Hematopoietic multipotent progenitor cell treated with erythropoietin and hydrocortisone succinate and interleukin-3 and kit ligand, for 8 days (in vitro differentiated cells): ENCODE data around the gene CHCHD4.
A peak's percentile ranks its signal among the peaks of the same experiment; 100 is the strongest.

Source experiments
- DNase-seq: peaks from one replicate; pipeline ENCODE4 v3.0.0-alpha.2; 2015

CHCHD4 gene

GRCh38 chr3:14148041-14148985 is 23.6 kb upstream of the CHCHD4 start:
- DNase-seq: no peak

GRCh38 chr3:14147617-14148016 is 22.9 kb upstream of the CHCHD4 start:
- no peak for DNase-seq

GRCh38 chr3:14147066-14147435 is 22.4 kb upstream of the CHCHD4 start:
- no peak for DNase-seq

GRCh38 chr3:14146381-14147065 is 21.9 kb upstream of the CHCHD4 start:
- no peak for DNase-seq

- DNase-seq: no peak
Measured at GRCh38 chr3:14145670-14146380, 21.2 kb upstream of the CHCHD4 start.

- no peak for DNase-seq
Measured at GRCh38 chr3:14145236-14145635, 20.6 kb upstream of the CHCHD4 start.

- DNase-seq: peak; percentile 80
Measured at GRCh38 chr3:14144423-14145075, 19.9 kb upstream of the CHCHD4 start.

GRCh38 chr3:14143271-14144225 is 18.9 kb upstream of the CHCHD4 start:
- DNase-seq: no peak

GRCh38 chr3:14142567-14143270 is 18.0 kb upstream of the CHCHD4 start:
- DNase-seq: no peak

GRCh38 chr3:14141602-14142341 is 17.1 kb upstream of the CHCHD4 start:
- no peak for DNase-seq

GRCh38 chr3:14141144-14141543 is 16.5 kb upstream of the CHCHD4 start:
- DNase-seq: no peak

GRCh38 chr3:14140668-14141067 is 16.0 kb upstream of the CHCHD4 start:
- DNase-seq: no peak

GRCh38 chr3:14139771-14140170 is 15.1 kb upstream of the CHCHD4 start:
- no peak for DNase-seq

- no peak for DNase-seq
Measured at GRCh38 chr3:14138878-14139655, 14.4 kb upstream of the CHCHD4 start.

- DNase-seq: no peak
Measured at GRCh38 chr3:14138109-14138877, 13.6 kb upstream of the CHCHD4 start.

- no peak for DNase-seq
Measured at GRCh38 chr3:14137445-14137844, 12.8 kb upstream of the CHCHD4 start.

GRCh38 chr3:14137004-14137403 is 12.3 kb upstream of the CHCHD4 start:
- no peak for DNase-seq

GRCh38 chr3:14135581-14135980 is 10.9 kb upstream of the CHCHD4 start:
- DNase-seq: no peak

GRCh38 chr3:14134291-14134690 is 9.6 kb upstream of the CHCHD4 start:
- no peak for DNase-seq
